Mesendoderm (in vitro differentiated cells): ENCODE measurements around the gene S100PBP.

Source experiments
- DNase-seq: peaks from one replicate; pipeline ENCODE4 v3.0.0; 2013
- H2AK5ac ChIP-seq: 2 replicates; pipeline ENCODE4 v1.6.1; 2013; ENCODE audit warnings: low read length, inconsistent platforms
- H2BK120ac ChIP-seq: 2 replicates; pipeline ENCODE4 v1.6.1; 2013; ENCODE audit warnings: low read depth, mild to moderate bottlenecking, low read length, moderate library complexity, mixed read lengths
- H2BK15ac ChIP-seq: replicated peaks from 2 replicates; pipeline ENCODE4 v1.6.1; 2013; ENCODE audit warnings: low read depth, mild to moderate bottlenecking, moderate library complexity
- H2BK5ac ChIP-seq: 2 replicates; pipeline ENCODE4 v1.6.1; 2013; ENCODE audit warnings: low read length, inconsistent platforms
- H3K18ac ChIP-seq: 2 replicates; pipeline ENCODE4 v1.6.1; 2013; ENCODE audit warnings: mild to moderate bottlenecking, low read length, mixed read lengths
- H3K23ac ChIP-seq: one replicate; pipeline ENCODE4 v1.6.1; 2013; ENCODE audit warnings: low read length
- H3K27ac ChIP-seq: 2 replicates; pipeline ENCODE4 v1.5.1; 2013; ENCODE audit warnings: low read depth, mild to moderate bottlenecking, inconsistent platforms, low read length, moderate library complexity
- H3K27me3 ChIP-seq: 2 replicates; pipeline ENCODE4 v1.6.1; 2013; ENCODE audit warnings: low read length, control low read depth, mild to moderate bottlenecking, inconsistent platforms; ENCODE audit not compliant: insufficient read depth, poor library complexity
- H3K36me3 ChIP-seq: 2 replicates; pipeline ENCODE4 v1.6.1; 2013; ENCODE audit warnings: low read length, inconsistent platforms; ENCODE audit not compliant: control insufficient read depth, insufficient read depth
- H3K4ac ChIP-seq: one replicate; pipeline ENCODE4 v1.6.1; 2013; ENCODE audit warnings: low read depth, mild to moderate bottlenecking, low read length, moderate library complexity
- H3K4me1 ChIP-seq: 2 replicates; pipeline ENCODE4 v1.6.1; 2013; ENCODE audit warnings: low read depth, low read length, inconsistent platforms; ENCODE audit not compliant: control insufficient read depth
- H3K4me2 ChIP-seq: 2 replicates; pipeline ENCODE4 v1.6.1; 2013; ENCODE audit warnings: low read length
- H3K4me3 ChIP-seq: 2 replicates; pipeline ENCODE4 v1.5.1; 2013; ENCODE audit warnings: mild to moderate bottlenecking, low read length
- H3K56ac ChIP-seq: one replicate; pipeline ENCODE4 v1.6.1; 2013; ENCODE audit warnings: low read length
- H3K79me1 ChIP-seq: 2 replicates; pipeline ENCODE4 v1.6.1; 2013; ENCODE audit warnings: low read length, inconsistent platforms
- H3K79me2 ChIP-seq: 2 replicates; pipeline ENCODE4 v1.6.1; 2013; ENCODE audit warnings: mild to moderate bottlenecking, low read length; ENCODE audit not compliant: control insufficient read depth, insufficient read depth
- H3K9ac ChIP-seq: 2 replicates; pipeline ENCODE4 v1.6.1; 2013; ENCODE audit warnings: low read length, inconsistent platforms
- H4K5ac ChIP-seq: one replicate; pipeline ENCODE4 v1.6.1; 2013; ENCODE audit warnings: low read length
- H4K8ac ChIP-seq: one replicate; pipeline ENCODE4 v1.6.1; 2013; ENCODE audit warnings: low read depth, mild to moderate bottlenecking, control low read depth, low read length, moderate library complexity
- WGBS: extraction: QIAGEN DNeasy Blood & Tissue Kit; methylation state at CpG from one replicate; pipeline ENCODE4 v1.1.7; 2013; ENCODE audit warnings: low lambda C conversion rate, missing lambda C conversion rate; ENCODE audit not compliant: insufficient coverage; ENCODE audit errors: extremely low coverage; 5-methylcytosine and 5-hydroxymethylcytosine counted together

Gene S100PBP

GRCh38 chr1:32893198-32894018 is 76.0 kb downstream of the S100PBP start:
- no peaks in the 10 kb centered on the region for H3K79me2 ChIP-seq
- H3K4me1 ChIP-seq, result no peaks in the 10 kb centered on the region
- no peaks in the 10 kb centered on the region for H3K79me1 ChIP-seq
- H3K18ac ChIP-seq, result peak overlapping the region; percentile 18
- H3K4ac ChIP-seq, result no peak overlapping the region
- H3K27me3 ChIP-seq, result no peaks in the 10 kb centered on the region
- no peaks in the 10 kb centered on the region for H3K36me3 ChIP-seq
- H3K4me2 ChIP-seq, result peak overlapping the region; percentile 57
- no peak overlapping the region for H2BK120ac ChIP-seq
- no CpG with 5 or more reads among the region's 58 CpGs for WGBS
- H3K27ac ChIP-seq, result no peak overlapping the region
- no peak overlapping the region for H2BK15ac ChIP-seq
- no peak overlapping the region for H3K23ac ChIP-seq
- H3K9ac ChIP-seq, result peak overlapping the region; percentile 61
- H3K56ac ChIP-seq, result peak overlapping the region; percentile 80
- H2AK5ac ChIP-seq, result no peak overlapping the region
- no peak overlapping the region for H2BK5ac ChIP-seq
- DNase-seq, result peak; percentile 75
- no peak overlapping the region for H4K8ac ChIP-seq
- H4K5ac ChIP-seq, result no peak overlapping the region
- peak overlapping the region; percentile 40 for H3K4me3 ChIP-seq

GRCh38 chr1:32894019-32894600 is 76.7 kb downstream of the S100PBP start:
- Histone ChIP-seq H3K9ac (peak overlapping the region; percentile 59), H3K56ac (peak overlapping the region; percentile 80), H3K4me1 (no peaks in the 10 kb centered on the region), H4K5ac (no peak overlapping the region), H3K4ac (no peak overlapping the region), H3K23ac (no peak overlapping the region), H4K8ac (no peak overlapping the region), H3K27ac (no peak overlapping the region), H3K4me2 (peak overlapping the region; percentile 50), H2BK5ac (no peak overlapping the region), H2BK120ac (no peak overlapping the region), H2BK15ac (no peak overlapping the region), H3K4me3 (no peak overlapping the region), H3K79me2 (no peaks in the 10 kb centered on the region), H3K79me1 (no peaks in the 10 kb centered on the region), H2AK5ac (no peak overlapping the region), H3K18ac (peak overlapping the region; percentile 18), H3K27me3 (no peaks in the 10 kb centered on the region), H3K36me3 (no peaks in the 10 kb centered on the region)
- no CpG with 5 or more reads among the region's 8 CpGs for WGBS
- DNase-seq, result no peak

GRCh38 chr1:32894681-32895080 is 77.2 kb downstream of the S100PBP start:
- Histone ChIP-seq H3K4me3 (no peak overlapping the region), H3K4me1 (no peaks in the 10 kb centered on the region), H3K79me2 (no peaks in the 10 kb centered on the region), H2BK5ac (no peak overlapping the region), H2BK120ac (no peak overlapping the region), H3K79me1 (no peaks in the 10 kb centered on the region), H4K8ac (no peak overlapping the region), H3K4me2 (no peak overlapping the region), H2BK15ac (no peak overlapping the region), H3K56ac (no peak overlapping the region), H3K4ac (no peak overlapping the region), H3K9ac (no peak overlapping the region), H3K27me3 (no peaks in the 10 kb centered on the region), H3K36me3 (no peaks in the 10 kb centered on the region), H3K27ac (no peak overlapping the region), H4K5ac (no peak overlapping the region), H2AK5ac (no peak overlapping the region), H3K23ac (no peak overlapping the region), H3K18ac (no peak overlapping the region)
- no CpG with 5 or more reads among the region's 6 CpGs for whole genome bisulfite sequencing
- no peak for DNase-seq

- Histone ChIP-seq H3K27me3 (peaks cover 2% of the 10 kb centered on the region), H3K23ac (no peak overlapping the region), H2BK15ac (no peak overlapping the region), H3K79me1 (no peaks in the 10 kb centered on the region), H3K18ac (no peak overlapping the region), H3K4ac (no peak overlapping the region), H2BK120ac (no peak overlapping the region), H2BK5ac (no peak overlapping the region), H2AK5ac (no peak overlapping the region), H3K4me3 (no peak overlapping the region), H3K4me2 (no peak overlapping the region), H3K27ac (no peak overlapping the region), H3K9ac (no peak overlapping the region), H4K5ac (no peak overlapping the region), H3K36me3 (no peaks in the 10 kb centered on the region), H3K56ac (no peak overlapping the region), H3K79me2 (no peaks in the 10 kb centered on the region), H4K8ac (no peak overlapping the region), H3K4me1 (no peaks in the 10 kb centered on the region)
- WGBS, result no CpG with 5 or more reads among the region's 26 CpGs
- DNase-seq, result no peak
These were observed 78.1 kb downstream of the S100PBP start for GRCh38 chr1:32895325-32896215.

GRCh38 chr1:32896451-32896850 is 79.0 kb downstream of the S100PBP start:
- WGBS, result no CpG with 5 or more reads among the region's 5 CpGs
- no peak overlapping the region for H4K8ac ChIP-seq
- H3K23ac ChIP-seq, result no peak overlapping the region
- H3K4me2 ChIP-seq, result no peak overlapping the region
- no peak overlapping the region for H2BK5ac ChIP-seq
- no peak overlapping the region for H3K27ac ChIP-seq
- H3K27me3 ChIP-seq, result peaks cover 5% of the 10 kb centered on the region
- no peaks in the 10 kb centered on the region for H3K4me1 ChIP-seq
- H2AK5ac ChIP-seq, result no peak overlapping the region
- H3K9ac ChIP-seq, result no peak overlapping the region
- no peak overlapping the region for H3K4me3 ChIP-seq
- H3K4ac ChIP-seq, result no peak overlapping the region
- H2BK15ac ChIP-seq, result no peak overlapping the region
- H4K5ac ChIP-seq, result no peak overlapping the region
- no peaks in the 10 kb centered on the region for H3K79me1 ChIP-seq
- DNase-seq, result no peak
- no peaks in the 10 kb centered on the region for H3K36me3 ChIP-seq
- no peaks in the 10 kb centered on the region for H3K79me2 ChIP-seq
- no peak overlapping the region for H3K18ac ChIP-seq
- no peak overlapping the region for H3K56ac ChIP-seq
- no peak overlapping the region for H2BK120ac ChIP-seq
